Breast epithelium (tissue), 3 donors: Measurements from ENCODE around the gene ZDHHC5.

Experiments
- POLR2A ChIP-seq: fragments of 450-650 bp; IDR thresholded peaks from one replicate; pipeline ENCODE4 v1.6.1; 2016; ENCODE audit warnings: antibody characterized with exemption, mild to moderate bottlenecking, moderate library complexity
- POLR2AphosphoS5 ChIP-seq, 3 donors: sonication (generic); formaldehyde crosslinking; IDR thresholded peaks; one replicate each; pipeline ENCODE4 v1.6.1; 2017; ENCODE audit warnings: antibody characterized with exemption in 3 of 3
- TF ChIP-seq, protein P1 (sequence below), 3 donors: fragments of 450-650 bp; IDR thresholded peaks; one replicate each; pipeline ENCODE4 v1.5.1; 2016 to 2017; ENCODE audit warnings: antibody characterized with exemption in 3 of 3, mild to moderate bottlenecking in 3 of 3, moderate library complexity in 3 of 3

DNA sequence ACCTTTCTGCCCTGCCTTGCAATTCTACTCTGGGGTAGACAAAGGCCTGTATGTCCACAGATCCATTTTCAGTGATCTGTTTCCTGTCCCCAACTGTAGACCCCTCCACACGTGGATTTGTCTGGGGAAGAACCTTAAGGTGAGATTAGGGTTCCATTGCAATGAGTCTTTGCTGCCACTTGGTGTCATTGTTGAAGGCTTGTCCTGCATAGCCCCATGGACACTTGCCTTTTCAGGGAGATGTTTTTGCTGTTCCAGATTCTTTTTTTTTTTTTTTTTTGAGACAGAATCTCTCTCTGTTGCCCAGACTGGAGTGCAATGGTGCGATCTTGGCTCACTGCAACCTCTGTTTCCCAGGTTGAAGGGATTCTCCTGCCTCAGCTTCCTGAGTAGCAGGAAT lies 48.6 kb upstream of the ZDHHC5 start:
- TF ChIP-seq, protein P1, sequence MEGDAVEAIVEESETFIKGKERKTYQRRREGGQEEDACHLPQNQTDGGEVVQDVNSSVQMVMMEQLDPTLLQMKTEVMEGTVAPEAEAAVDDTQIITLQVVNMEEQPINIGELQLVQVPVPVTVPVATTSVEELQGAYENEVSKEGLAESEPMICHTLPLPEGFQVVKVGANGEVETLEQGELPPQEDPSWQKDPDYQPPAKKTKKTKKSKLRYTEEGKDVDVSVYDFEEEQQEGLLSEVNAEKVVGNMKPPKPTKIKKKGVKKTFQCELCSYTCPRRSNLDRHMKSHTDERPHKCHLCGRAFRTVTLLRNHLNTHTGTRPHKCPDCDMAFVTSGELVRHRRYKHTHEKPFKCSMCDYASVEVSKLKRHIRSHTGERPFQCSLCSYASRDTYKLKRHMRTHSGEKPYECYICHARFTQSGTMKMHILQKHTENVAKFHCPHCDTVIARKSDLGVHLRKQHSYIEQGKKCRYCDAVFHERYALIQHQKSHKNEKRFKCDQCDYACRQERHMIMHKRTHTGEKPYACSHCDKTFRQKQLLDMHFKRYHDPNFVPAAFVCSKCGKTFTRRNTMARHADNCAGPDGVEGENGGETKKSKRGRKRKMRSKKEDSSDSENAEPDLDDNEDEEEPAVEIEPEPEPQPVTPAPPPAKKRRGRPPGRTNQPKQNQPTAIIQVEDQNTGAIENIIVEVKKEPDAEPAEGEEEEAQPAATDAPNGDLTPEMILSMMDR (IDR thresholded peaks at IDR 0.05): no peak
- TF ChIP-seq POLR2A (no peak), POLR2AphosphoS5 (IDR thresholded peaks at IDR 0.05) (no peak)
